HG03097 (cell line): Measurements from ENCODE around the gene REEP3.
"Not testable (repeated sequence)": the region's sequence is repeated elsewhere in the genome, so short reads cannot be mapped to it uniquely, and the experiment has no call there.

Experiments
- ATAC-seq: cut with Tn5 transposase; IDR thresholded peaks from one replicate; pipeline ENCODE4 v1.9.1; 2021; ENCODE audit not compliant: unreplicated experiment, low FRiP score

Gene REEP3

GRCh38 chr10:63520500-63521415 is at the start of gene REEP3:
Gene REEP3 (plus strand): TSS chr10:63521401. CDS start chr10:63521546, 145 bp downstream.
- peak; percentile 63 for ATAC-seq

- ATAC-seq: no peak
Measured at GRCh38 chr10:63474488-63474887, 46.7 kb upstream of the REEP3 start.

- ATAC-seq: no peak
Measured at GRCh38 chr10:63477927-63478326, 43.3 kb upstream of the REEP3 start.

GRCh38 chr10:63478564-63478963 is 42.6 kb upstream of the REEP3 start:
- no peak for ATAC-seq

DNA sequence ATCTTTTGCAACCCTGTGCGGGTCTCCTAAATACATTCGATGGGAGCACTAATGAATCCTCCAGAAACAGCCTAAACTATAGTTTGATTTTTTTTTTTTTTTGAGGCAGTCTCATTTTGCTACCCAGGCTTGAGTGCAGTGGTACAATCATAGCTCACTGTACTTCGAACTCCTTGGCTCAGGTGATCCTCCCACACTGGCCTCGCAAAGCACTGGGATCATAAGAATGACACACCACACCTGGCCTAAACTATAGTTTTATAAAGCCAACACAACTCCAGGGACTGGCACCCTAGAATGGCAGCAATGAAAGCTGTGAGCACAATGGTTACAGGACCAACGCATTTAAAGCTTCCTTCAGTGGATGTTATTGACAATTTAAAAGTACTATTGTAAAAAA is 41.0 kb upstream of the REEP3 start:
- no peak for ATAC-seq

- no peak for ATAC-seq
Measured at GRCh38 chr10:63481815-63482421, 39.3 kb upstream of the REEP3 start.

GRCh38 chr10:63483983-63484382 is 37.2 kb upstream of the REEP3 start:
- no peak for ATAC-seq

GRCh38 chr10:63487990-63488389 is 33.2 kb upstream of the REEP3 start:
- no peak for ATAC-seq

GRCh38 chr10:63489838-63490237 is 31.4 kb upstream of the REEP3 start:
- ATAC-seq: no peak

- no peak for ATAC-seq
Measured at GRCh38 chr10:63491588-63492316, 29.4 kb upstream of the REEP3 start.

- not testable (repeated sequence) for ATAC-seq
Measured at GRCh38 chr10:63492317-63492690, 28.9 kb upstream of the REEP3 start.

DNA sequence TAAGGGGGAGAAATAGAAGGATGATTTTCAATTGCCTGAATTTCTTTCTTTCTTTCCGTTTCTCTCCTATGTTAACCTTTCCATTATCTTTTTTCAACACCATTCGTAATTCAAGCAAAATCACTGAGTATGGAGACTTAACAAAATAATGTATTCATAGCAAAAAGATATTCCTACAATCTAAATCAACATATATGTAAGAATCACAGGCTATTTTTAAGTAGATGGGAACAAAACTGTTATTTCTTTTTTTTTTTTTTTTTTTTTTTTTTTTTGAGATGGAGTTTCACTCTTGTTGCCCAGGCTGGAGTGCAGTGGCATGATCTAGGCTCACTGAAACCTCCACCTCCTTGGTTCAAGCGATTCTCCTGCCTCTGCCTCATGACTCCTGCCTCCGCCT is 28.2 kb upstream of the REEP3 start:
- ATAC-seq: no peak

DNA sequence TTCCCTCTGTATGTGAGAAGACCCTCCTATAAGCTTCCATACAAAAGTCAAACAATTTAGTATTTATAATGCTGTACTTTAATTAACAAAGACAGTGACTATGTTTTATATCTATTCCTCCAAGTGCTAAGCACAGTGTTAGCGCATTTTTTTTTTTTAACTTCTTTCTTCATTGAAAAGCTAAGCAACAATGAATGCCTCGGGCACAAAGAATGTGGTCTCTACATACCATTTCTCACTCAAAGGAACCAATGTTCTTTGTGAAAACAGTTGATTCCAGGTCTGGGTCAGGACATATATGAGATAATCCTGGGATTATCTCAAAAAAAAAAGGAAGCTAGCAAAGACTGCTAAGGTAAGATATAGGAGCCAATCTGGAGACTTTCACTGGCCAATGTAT is 26.2 kb upstream of the REEP3 start:
- ATAC-seq: no peak

GRCh38 chr10:63496561-63496960 is 24.6 kb upstream of the REEP3 start:
- ATAC-seq: no peak

DNA sequence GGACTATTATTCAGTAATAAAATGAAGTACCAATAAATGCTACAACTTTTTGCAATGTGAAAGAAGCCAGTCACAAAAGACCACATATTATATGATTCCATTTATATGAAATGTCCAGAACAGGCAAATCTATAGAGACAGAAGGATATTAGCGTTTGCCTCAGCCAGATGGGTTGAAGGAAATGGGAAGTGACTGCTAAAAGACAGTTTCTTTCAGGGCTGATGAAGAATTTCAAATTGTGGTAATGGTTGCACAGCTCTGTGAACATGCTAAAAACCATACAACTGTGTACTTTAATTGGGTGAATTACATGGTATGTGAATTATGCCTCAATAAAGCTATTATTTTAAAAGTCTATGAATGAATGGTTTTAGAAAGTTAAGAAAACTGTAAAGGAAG is 23.9 kb upstream of the REEP3 start:
- no peak for ATAC-seq

DNA sequence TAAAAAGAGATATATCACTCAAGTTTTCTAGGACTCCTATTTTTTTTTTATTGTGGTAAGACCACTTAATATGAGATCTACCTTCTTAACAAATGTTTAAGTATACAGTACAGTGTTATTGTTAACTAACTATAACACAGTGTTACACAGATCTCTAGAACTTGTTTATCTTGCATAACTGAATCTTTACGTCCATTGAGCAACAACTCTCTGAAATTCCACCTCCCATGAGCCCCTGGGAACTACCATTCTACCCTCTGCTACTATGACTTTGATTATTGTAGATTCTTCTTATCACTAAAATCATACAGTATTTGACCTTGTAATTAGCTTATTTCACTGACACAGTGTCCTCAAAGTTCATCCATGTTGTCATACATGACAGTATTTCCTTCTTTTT is 22.5 kb upstream of the REEP3 start:
- no peak for ATAC-seq

DNA sequence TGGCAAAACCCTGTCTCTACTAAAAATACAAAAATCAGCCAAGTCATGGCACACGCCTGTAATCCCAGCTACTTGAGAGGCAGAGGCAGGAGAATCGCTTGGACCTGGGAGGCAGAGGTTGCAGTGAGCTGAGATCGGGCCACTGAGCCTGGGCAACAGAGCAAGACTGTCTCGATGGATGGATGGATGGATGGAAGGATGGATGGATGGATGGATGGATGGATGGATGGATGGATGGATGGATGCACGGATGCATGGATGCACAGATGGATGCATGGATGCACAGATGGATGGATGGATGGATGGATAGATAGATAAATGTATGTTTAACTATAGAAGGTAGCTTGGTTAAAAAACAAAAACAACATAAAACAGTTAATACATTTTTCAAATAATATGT is 20.6 kb upstream of the REEP3 start:
- not testable (repeated sequence) for ATAC-seq

- ATAC-seq: no peak
Measured at GRCh38 chr10:63501954-63502353, 19.2 kb upstream of the REEP3 start.

- no peak for ATAC-seq
Measured at GRCh38 chr10:63502832-63503231, 18.4 kb upstream of the REEP3 start.

GRCh38 chr10:63503395-63503794 is 17.8 kb upstream of the REEP3 start:
- no peak for ATAC-seq

DNA sequence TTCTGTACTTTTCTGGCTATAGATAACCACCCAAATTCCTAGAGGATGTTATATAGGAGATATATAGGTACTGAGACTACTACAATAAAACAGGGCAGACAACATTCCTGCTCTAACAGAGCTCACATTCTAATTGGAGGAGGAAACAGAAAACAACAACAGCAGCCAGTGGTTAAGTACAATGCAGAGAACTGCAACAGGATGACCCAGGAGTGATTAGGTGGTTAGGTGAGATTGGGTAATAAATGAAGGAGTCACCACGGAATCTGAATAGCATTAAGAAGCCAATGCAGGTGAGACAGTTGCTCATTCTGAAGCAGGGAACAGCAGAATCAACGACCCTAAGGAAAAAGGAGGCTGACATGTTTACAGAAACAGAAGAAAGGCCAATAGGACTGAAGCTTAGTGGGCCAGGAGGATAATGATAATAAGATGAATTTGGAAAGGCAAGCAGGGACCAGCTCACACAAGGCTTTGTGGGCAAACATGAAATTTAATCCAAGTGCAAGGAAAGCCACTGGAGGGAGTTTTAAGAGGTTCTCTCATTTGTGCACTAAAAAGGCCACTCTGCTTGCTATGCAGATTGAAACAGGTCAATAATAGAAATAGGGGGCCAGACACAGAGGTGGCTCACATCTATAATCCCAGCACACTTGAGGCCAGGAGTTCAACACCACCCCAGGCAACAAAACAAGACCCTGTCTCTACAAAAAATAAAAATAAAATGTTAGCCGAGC is 16.9 kb upstream of the REEP3 start:
- ATAC-seq: no peak
